Esophagus muscularis mucosa (tissue), 3 donors: ENCODE data around the gene SPEM3.
"Not testable (repeated sequence)": the region's sequence is repeated elsewhere in the genome, so short reads cannot be mapped to it uniquely, and the experiment has no call there.

Experiments used
- CTCF ChIP-seq, 3 experiments: fragments of 200-600 bp in 2 of 3; fragments of 450-650 bp in 1 of 3; sonication (generic) in 2 of 3; IDR thresholded peaks; one replicate each; pipeline ENCODE4 v1.5.1; 2017 to 2019; ENCODE audit warnings: antibody characterized with exemption in 3 of 3, mild to moderate bottlenecking in 2 of 3, moderate library complexity in 1 of 3
- POLR2A ChIP-seq: fragments of 450-650 bp; IDR thresholded peaks from one replicate; pipeline ENCODE4 v1.6.1; 2017; ENCODE audit warnings: antibody characterized with exemption, moderate library complexity, mild to moderate bottlenecking, low read depth
- POLR2AphosphoS5 ChIP-seq, 2 donors: sonication (generic); formaldehyde crosslinking; IDR thresholded peaks; one replicate each; pipeline ENCODE4 v1.6.1; 2017; ENCODE audit warnings: antibody characterized with exemption in 2 of 2

GRCh38 chr17:7469843-7470242, 41.2 kb downstream of the SPEM3 start:
- not testable (repeated sequence) for TF ChIP-seq CTCF (IDR thresholded peaks at IDR 0.05); POLR2AphosphoS5 (IDR thresholded peaks at IDR 0.05); POLR2A
